Measurements from ENCODE around the gene ADAT3.
"Not testable (repeated sequence)": the region's sequence is repeated elsewhere in the genome, so short reads cannot be mapped to it uniquely, and the experiment has no call there.

The ADAT3 gene

DNA sequence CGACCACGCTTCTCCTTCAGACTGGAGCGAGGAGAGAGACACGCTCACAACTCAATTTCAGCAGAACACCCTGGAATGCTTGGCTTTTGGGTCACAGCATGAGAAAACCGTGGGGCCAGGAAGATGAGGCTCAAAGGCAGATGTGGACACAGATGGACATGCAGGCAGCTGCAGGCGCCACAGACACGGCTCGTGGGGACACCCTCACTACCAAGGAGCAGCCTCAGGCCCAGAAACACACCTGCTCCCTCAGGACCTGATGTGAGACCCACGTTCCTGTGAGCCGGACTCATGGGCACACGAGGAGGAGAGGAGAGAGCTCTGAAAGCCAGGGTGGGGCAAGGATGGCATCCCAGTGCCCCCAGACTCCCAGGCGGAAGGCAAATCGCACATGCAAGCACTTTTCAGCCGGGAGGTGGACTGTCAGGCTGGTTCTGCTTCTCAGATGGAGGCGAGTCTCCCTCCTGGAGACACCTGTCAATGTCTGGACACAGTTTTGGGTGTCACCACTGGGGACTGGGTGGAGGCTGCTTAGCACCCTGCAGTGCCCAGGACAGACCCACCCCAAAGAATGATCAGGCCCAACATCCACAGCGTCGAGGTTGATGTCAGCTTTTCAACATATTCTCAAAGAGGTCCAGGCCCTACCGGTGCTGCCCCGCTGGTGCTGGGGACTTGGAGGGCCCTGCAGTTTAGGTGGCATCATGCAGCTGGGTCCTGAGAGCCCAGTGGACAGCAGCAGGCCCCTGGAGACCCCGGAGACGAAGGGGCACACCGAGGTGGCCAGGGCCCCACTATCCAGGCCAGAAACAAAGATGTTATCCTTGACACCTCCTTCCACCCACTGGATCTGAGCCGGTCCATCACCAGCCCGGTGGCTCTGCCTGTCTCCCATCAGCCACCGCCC lies 22.2 kb upstream of the ADAT3 start:
- DNase-seq (ENCODE audit: low spot score) = no peak

DNA sequence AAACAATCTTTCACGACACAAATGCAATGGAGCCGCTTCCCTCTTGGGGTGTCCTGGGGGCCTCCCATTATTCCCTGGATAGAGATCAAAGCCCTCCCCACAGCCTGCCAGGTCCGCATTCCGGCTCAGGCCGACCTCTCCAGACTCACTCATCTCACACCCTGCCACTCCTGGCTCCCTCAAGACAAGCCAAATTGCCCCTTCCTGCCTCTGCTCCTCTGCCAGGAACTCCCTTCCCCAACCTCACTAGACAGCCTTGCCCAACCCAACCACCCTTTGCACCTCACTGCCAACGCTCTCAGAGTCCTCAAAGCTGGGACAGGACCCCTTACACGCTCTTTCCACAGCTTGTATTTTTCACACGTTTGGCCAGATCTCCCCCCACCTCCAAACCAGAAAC lies 21.4 kb upstream of the ADAT3 start:
- DNase-seq (ENCODE audit: low spot score) = no peak

- DNase-seq (ENCODE audit: low spot score) = peak; percentile 41
Measured at GRCh38 chr19:1884291-1884718, 20.9 kb upstream of the ADAT3 start.

DNA sequence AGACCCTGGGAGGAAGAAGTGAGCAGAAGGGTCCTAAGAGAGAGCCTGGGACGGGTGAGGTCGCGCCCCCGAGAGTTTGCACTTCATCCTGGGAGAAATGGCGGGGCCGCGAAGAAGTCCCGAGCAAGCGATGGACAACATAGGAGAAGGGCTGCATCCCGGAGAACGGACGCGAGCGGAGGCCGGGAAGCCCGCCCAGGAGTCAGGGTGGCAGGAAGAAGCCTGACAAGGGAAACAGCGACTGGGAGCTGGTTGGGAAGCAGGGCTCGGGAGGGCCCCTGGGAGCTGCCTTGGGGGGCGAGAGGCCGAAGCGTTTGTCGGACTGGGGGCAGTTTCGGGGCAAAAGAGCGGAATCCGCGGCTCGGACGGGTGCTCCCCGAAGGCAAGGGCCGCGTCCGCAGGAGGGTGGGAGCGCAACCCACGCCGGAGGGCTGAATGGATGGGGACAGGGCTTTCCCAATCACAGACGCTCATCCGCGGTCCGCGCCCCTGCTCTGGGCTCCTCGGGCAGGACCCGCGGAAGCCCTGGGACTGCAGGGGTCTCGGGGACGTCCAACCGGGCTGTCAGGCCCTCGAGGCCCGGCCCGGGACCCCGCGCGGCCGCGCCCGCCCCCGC lies 20.4 kb upstream of the ADAT3 start:
- DNase-seq (ENCODE audit: low spot score) = no peak

GRCh38 chr19:1885398-1886119 lies 19.6 kb upstream of the ADAT3 start, which contains the start of gene ABHD17A:
ABHD17A (minus strand) TSS chr19:1885496; CDS start chr19:1881566, 3,930 bp downstream.
- DNase-seq (ENCODE audit: low spot score) = peak; percentile 92

- DNase-seq (ENCODE audit: low spot score) = not testable (repeated sequence)
Measured at GRCh38 chr19:1886360-1886759, 18.8 kb upstream of the ADAT3 start.

GRCh38 chr19:1888385-1888784 lies 16.8 kb upstream of the ADAT3 start:
- DNase-seq (ENCODE audit: low spot score) = no peak

GRCh38 chr19:1889907-1890306 lies 15.3 kb upstream of the ADAT3 start:
- no peak for DNase-seq (ENCODE audit: low spot score)

GRCh38 chr19:1893791-1894190 lies 11.4 kb upstream of the ADAT3 start:
- DNase-seq (ENCODE audit: low spot score) = no peak

GRCh38 chr19:1896508-1896907 lies 8.7 kb upstream of the ADAT3 start:
- DNase-seq (ENCODE audit: low spot score) = no peak

- DNase-seq (ENCODE audit: low spot score) = no peak
Measured at GRCh38 chr19:1901940-1902404, 3.2 kb upstream of the ADAT3 start.

DNA sequence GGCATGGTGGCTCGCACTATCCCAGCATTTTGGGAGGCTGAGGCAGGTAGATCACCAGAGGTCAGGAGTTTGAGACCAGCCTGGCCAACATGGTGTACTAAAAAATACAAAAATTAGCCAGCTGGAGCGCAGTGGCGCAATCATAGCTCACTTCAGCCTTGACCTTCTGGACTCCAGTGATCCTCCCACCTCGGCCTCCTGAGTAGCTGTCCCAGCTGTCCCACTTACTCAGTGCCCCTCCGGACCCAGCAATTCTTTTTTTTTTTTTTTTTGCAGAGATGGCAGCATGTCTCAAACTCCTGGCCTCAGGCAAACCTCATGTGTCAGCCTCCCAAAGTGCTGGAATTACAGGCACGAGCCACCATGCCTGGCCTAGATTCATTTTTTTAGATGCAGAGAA lies 2.3 kb upstream of the ADAT3 start:
- no peak for DNase-seq (ENCODE audit: low spot score)

- no peak for DNase-seq (ENCODE audit: low spot score)
Measured at GRCh38 chr19:1904860-1905109, 414 bp upstream of the ADAT3 start.

DNA sequence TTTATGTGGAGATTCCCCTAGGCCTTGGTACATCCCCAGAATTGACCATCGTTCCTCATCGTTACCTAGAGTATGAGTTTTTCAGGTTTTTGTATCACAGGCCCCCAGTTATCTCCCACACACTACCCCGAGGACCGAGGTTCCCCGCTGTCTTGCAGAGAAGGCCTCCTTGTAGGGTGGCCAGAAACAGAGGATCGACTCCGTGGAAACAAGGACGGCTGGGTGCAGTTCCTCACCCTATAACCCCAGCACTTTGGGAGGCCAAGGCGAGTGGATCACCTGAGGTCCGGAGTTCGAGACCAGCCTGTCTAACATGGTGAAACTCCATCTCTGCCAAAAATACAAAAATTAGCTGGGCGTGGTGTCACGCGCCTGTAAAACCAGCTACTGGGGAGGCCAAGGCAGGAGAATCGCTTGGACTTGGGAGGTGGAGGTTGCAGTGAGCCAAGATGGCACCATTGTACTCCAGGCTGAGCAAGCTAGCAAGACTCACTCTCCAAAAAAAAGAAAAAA lies 720 bp downstream of the ADAT3 start:
- DNase-seq (ENCODE audit: low spot score) = no peak

- DNase-seq (ENCODE audit: low spot score) = no peak
Measured at GRCh38 chr19:1906985-1907562, 1.9 kb downstream of the ADAT3 start.

DNA sequence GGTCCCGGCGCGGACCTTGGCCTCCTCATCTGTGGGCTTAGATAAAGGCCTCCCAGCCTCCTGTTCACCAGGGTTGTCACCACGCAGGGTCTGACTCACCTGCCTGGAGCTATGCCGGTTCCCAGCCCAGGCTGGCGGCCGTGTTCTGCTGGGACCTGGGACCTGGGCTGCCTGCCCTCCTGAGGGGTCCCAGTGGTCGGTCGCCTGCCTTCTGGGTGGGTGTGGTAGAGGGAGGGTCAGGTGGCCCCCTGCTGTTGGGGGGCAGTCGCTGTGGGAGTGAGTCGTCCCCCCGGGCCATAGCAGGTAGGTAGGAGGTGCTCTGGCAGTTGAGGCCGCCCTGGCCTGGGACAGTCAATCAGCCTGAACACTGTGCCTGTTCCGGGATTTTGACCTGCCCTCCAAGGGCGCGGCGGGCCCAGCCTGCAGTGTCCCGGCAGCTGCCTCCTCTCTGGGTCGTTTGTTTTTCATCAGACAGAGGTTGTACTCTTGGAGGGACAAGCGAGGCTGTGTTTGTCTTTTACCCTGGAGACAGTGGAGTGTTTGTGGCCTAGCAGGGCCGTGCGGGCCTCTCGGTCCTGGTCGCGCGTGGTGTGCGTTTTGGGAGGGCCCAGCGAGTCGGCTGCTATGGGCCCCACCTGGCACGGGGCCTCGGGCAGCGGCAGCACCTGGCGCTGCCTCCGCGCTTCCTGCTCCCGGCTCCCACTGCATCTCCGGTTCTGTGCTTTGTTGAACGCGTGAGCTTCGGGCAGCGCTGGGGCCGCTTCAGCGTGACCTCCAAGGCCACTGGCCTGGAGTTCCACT lies 2.6 kb downstream of the ADAT3 start:
- no peak for DNase-seq (ENCODE audit: low spot score)

- DNase-seq (ENCODE audit: low spot score) = no peak
Measured at GRCh38 chr19:1908364-1908678, 3.1 kb downstream of the ADAT3 start.

DNA sequence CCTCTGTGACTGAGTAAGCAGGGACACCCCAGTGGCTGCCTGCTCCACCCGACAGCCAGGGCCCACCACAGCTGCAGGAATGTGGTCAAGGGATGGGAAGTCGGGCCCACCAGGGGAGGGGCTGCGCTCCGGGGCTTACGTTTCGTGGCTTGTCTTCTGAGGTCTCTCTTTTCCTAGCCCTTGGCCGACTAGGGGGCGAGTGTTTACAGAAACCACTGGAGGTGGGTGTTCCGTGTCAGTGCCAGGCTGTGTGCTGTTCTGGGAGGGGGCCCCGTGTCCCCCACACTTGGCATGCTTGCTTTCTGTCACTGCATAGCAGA lies 4.5 kb downstream of the ADAT3 start:
- DNase-seq (ENCODE audit: low spot score) = no peak

DNA sequence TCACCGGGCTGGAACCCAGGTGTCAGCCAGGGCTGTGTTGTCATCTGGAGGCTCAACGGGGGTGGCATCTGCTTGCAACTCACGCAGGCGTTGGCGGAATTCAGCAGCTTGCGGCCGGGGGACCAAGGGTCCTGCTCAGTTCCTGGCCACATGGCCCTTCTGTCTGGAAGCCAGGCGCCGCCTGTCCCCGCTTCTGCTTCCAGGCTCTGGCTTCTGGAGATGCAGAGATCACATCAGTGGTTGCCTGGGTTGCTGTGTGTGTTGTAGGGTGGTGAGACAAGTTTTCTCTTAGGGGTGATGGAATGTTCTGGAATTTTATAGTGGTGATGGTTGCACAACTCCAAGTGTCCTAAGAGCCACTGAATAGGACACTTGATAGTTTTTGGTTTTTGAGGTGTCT lies 5.0 kb downstream of the ADAT3 start:
- DNase-seq (ENCODE audit: low spot score) = no peak

DNA sequence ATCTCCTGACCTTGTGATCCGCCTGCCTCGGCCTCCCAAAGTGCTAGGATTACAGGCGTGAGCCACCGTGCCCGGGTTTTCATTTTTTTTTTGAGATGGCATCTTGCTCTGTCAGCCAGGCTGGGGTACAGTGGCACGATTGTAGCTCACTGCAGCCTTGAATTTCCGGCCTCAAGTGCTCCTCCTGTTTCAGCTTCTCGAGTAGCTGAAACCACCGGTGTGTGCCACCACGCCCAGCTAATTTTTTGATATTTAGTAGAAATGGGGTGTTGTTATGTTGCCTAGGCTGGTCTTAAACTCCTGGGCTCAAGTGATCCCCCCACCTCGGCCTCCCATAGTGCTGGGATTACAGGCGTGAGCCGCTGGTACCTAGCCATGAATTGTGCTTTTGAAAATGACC lies 5.9 kb downstream of the ADAT3 start:
- no peak for DNase-seq (ENCODE audit: low spot score)

GRCh38 chr19:1911995-1912394 lies 6.8 kb downstream of the ADAT3 start:
- no peak for DNase-seq (ENCODE audit: low spot score)
